GM23248 (cell line): ENCODE measurements around the gene TLK1. TPM values are rescaled to one million over a fixed set of nuclear protein-coding genes. Genes with fewer than 3 reads are reported as not detected.

Source experiments
- DNase-seq: peaks from one replicate; pipeline ENCODE4 v3.0.0-alpha.2; 2015
- H2AFZ ChIP-seq: fragments of 200-600 bp; sonication (generic); 2 replicates; pipeline ENCODE4 v1.6.1; 2016; ENCODE audit warnings: antibody characterized with exemption
- H3F3A ChIP-seq: fragments of 200-600 bp; sonication (generic); 2 replicates; pipeline ENCODE4 v1.6.1; 2016; ENCODE audit warnings: mild to moderate bottlenecking, antibody characterized with exemption, mixed run types; ENCODE audit not compliant: insufficient read depth
- H3K27ac ChIP-seq: fragments of 200-600 bp; sonication (generic); 2 replicates; pipeline ENCODE4 v1.5.1; 2016; ENCODE audit warnings: mild to moderate bottlenecking
- H3K27me3 ChIP-seq: fragments of 200-600 bp; sonication (generic); replicated peaks from 2 replicates; pipeline ENCODE4 v1.6.1; 2016; ENCODE audit warnings: mild to moderate bottlenecking; ENCODE audit not compliant: insufficient read depth
- H3K36me3 ChIP-seq: fragments of 200-600 bp; sonication (generic); 2 replicates; pipeline ENCODE4 v1.6.1; 2016; ENCODE audit warnings: low read depth, mild to moderate bottlenecking
- H3K4me1 ChIP-seq: fragments of 200-600 bp; sonication (generic); 2 replicates; pipeline ENCODE4 v1.6.1; 2016; ENCODE audit warnings: mild to moderate bottlenecking; ENCODE audit not compliant: insufficient read depth
- H3K4me2 ChIP-seq: fragments of 200-600 bp; sonication (generic); one replicate; pipeline ENCODE4 v1.6.1; 2016; ENCODE audit warnings: mild to moderate bottlenecking; ENCODE audit not compliant: unreplicated experiment
- H3K4me3 ChIP-seq: fragments of 200-600 bp; sonication (generic); 2 replicates; pipeline ENCODE4 v1.5.1; 2016; ENCODE audit warnings: mild to moderate bottlenecking
- H3K79me2 ChIP-seq: fragments of 200-600 bp; sonication (generic); 2 replicates; pipeline ENCODE4 v1.6.1; 2016; ENCODE audit warnings: mild to moderate bottlenecking; ENCODE audit not compliant: insufficient read depth
- H3K9ac ChIP-seq: fragments of 200-600 bp; sonication (generic); 2 replicates; pipeline ENCODE4 v1.6.1; 2016; ENCODE audit warnings: mild to moderate bottlenecking
- H3K9me2 ChIP-seq: fragments of 200-600 bp; sonication (generic); 2 replicates; pipeline ENCODE4 v1.6.1; 2016; ENCODE audit warnings: mixed run types, mild to moderate bottlenecking, moderate library complexity; ENCODE audit not compliant: insufficient read depth
- H3K9me3 ChIP-seq: fragments of 200-600 bp; sonication (generic); one replicate; pipeline ENCODE4 v1.6.1; 2017; ENCODE audit warnings: low read depth
- H4K20me1 ChIP-seq: fragments of 200-600 bp; sonication (generic); 2 replicates; pipeline ENCODE4 v1.6.0; 2016; ENCODE audit not compliant: insufficient read depth
- EZH2 ChIP-seq: fragments of 200-600 bp; sonication (generic); IDR thresholded peaks from 2 replicates; pipeline ENCODE4 v1.6.1; 2018; ENCODE audit warnings: antibody characterized with exemption, mild to moderate bottlenecking; ENCODE audit not compliant: insufficient read depth, poor library complexity, severe bottlenecking
- EZH2phosphoT487 ChIP-seq: fragments of 200-600 bp; sonication (generic); IDR thresholded peaks from 2 replicates; pipeline ENCODE4 v1.6.1; 2018; ENCODE audit warnings: antibody characterized with exemption, moderate library complexity, mild to moderate bottlenecking, low read depth; ENCODE audit not compliant: insufficient read depth
- WGBS, 2 experiments: methylation state at CpG; one replicate each; pipeline ENCODE4 v1.1.6; 2015 to 2017; ENCODE audit warnings: low lambda C conversion rate in 2 of 2, low coverage in 1 of 2; ENCODE audit errors: missing lambda C conversion rate in 2 of 2; 5-methylcytosine and 5-hydroxymethylcytosine counted together
- in situ Hi-C: fragments of 300-500 bp; cut with MboI; formaldehyde crosslinking; loops from 2 replicates; pipeline ENCODE4 v1.15.0; 2020
- polyA plus RNA-seq: library from polyadenylated mRNA; unstranded; fragments of >200 nt; fragmentation: Nextera tagmentation; extraction: Ambion mirVana; gene quantifications from 2 replicates; pipeline ENCODE4 v1.2.1, GENCODE V29; 2016
- total RNA-seq: library from RNA; depleted of rRNA; stranded (reverse); fragments of >200 nt; shearing (Covaris generic); gene quantifications from 2 replicates; pipeline ENCODE4 v1.2.3, GENCODE V29; 2014

The TLK1 gene
- total and polyA plus RNA-seq, 2 experiments from 2014 or later, result 9.6 to 25.6 TPM

GRCh38 chr2:171174075-171174474 is 13.4 kb upstream of the TLK1 start:
- in situ Hi-C loops, result loop anchor here (25.0 kb wide), 1 partner anchor 238 kb away; no protein-coding TSS in a partner anchor

GRCh38 chr2:171173087-171173486 is 12.4 kb upstream of the TLK1 start:
- peak; percentile 28 for DNase-seq
- Histone ChIP-seq H3K9me3 (no peaks in the 10 kb centered on the region), H3K27me3 (no peaks in the 10 kb centered on the region), H3K4me1 (no peaks in the 10 kb centered on the region), H2AFZ (no peak overlapping the region), H3K36me3 (no peaks in the 10 kb centered on the region), H3K27ac (no peak overlapping the region), H3K9me2 (no peaks in the 10 kb centered on the region), H3F3A (no peaks in the 10 kb centered on the region), H3K79me2 (no peaks in the 10 kb centered on the region), H4K20me1 (no peaks in the 10 kb centered on the region), H3K4me3 (no peak overlapping the region), H3K4me2 (no peak overlapping the region), H3K9ac (no peak overlapping the region)
- in situ Hi-C loops, result loop anchor here (25.0 kb wide), 1 partner anchor 239 kb away; no protein-coding TSS in a partner anchor
- WGBS, 2 experiments, result 80 to 100% methylated on average over 1 of the region's 1 CpG
- TF ChIP-seq EZH2phosphoT487 (no peak), EZH2 (no peak)

More at GRCh38 chr2:171174075-171174474, 13.4 kb upstream of the TLK1 start:
- Histone ChIP-seq H3K9me3 (no peaks in the 10 kb centered on the region), H3K27ac (no peak overlapping the region), H2AFZ (no peak overlapping the region), H3K9me2 (no peaks in the 10 kb centered on the region), H3F3A (no peaks in the 10 kb centered on the region), H3K4me2 (no peak overlapping the region), H3K4me1 (no peaks in the 10 kb centered on the region), H3K4me3 (no peak overlapping the region), H3K79me2 (no peaks in the 10 kb centered on the region), H3K36me3 (no peaks in the 10 kb centered on the region), H4K20me1 (no peaks in the 10 kb centered on the region), H3K9ac (no peak overlapping the region), H3K27me3 (no peaks in the 10 kb centered on the region)
- no peak for DNase-seq
- no peak for TF ChIP-seq EZH2
- TF ChIP-seq EZH2phosphoT487, result no peak
- WGBS, 2 experiments, result 87 to 92% methylated on average over 2 of the region's 2 CpGs

- Histone ChIP-seq H3K4me2 (no peak overlapping the region), H4K20me1 (no peaks in the 10 kb centered on the region), H2AFZ (no peak overlapping the region), H3K9ac (no peak overlapping the region), H3K36me3 (no peaks in the 10 kb centered on the region), H3K9me2 (no peaks in the 10 kb centered on the region), H3F3A (no peaks in the 10 kb centered on the region), H3K9me3 (no peaks in the 10 kb centered on the region), H3K79me2 (no peaks in the 10 kb centered on the region), H3K4me1 (no peaks in the 10 kb centered on the region), H3K4me3 (no peak overlapping the region), H3K27me3 (no peaks in the 10 kb centered on the region), H3K27ac (no peak overlapping the region)
- in situ Hi-C loops, result loop anchor here (25.0 kb wide), 1 partner anchor 240 kb away; no protein-coding TSS in a partner anchor
- TF ChIP-seq EZH2 (no peak), EZH2phosphoT487 (no peak)
- WGBS, 2 experiments, result 62 to 79% methylated on average over 1 of the region's 1 CpG
- no peak for DNase-seq
Measured at GRCh38 chr2:171171808-171172207, 11.1 kb upstream of the TLK1 start.

- in situ Hi-C loops, result loop anchor here (25.0 kb wide), 1 partner anchor 242 kb away; no protein-coding TSS in a partner anchor
- no peaks in the 10 kb centered on the region for H3F3A ChIP-seq
- TF ChIP-seq EZH2phosphoT487 (no peak), EZH2 (no peak)
Measured at GRCh38 chr2:171169839-171170238, 9.1 kb upstream of the TLK1 start.

GRCh38 chr2:171169333-171169732 is 8.6 kb upstream of the TLK1 start:
- Histone ChIP-seq H3K4me3 (no peak overlapping the region), H3K36me3 (no peaks in the 10 kb centered on the region), H3K27ac (no peak overlapping the region), H2AFZ (no peak overlapping the region), H3K27me3 (no peaks in the 10 kb centered on the region), H4K20me1 (no peaks in the 10 kb centered on the region), H3K79me2 (no peaks in the 10 kb centered on the region), H3K4me2 (no peak overlapping the region), H3K9ac (no peak overlapping the region), H3K9me2 (no peaks in the 10 kb centered on the region), H3F3A (no peaks in the 10 kb centered on the region), H3K9me3 (no peaks in the 10 kb centered on the region), H3K4me1 (no peaks in the 10 kb centered on the region)
- in situ Hi-C loops, result loop anchor here (25.0 kb wide), 1 partner anchor 243 kb away; no protein-coding TSS in a partner anchor
- DNase-seq, result no peak
- WGBS, 2 experiments, result 42 to 43% methylated on average over 2 of the region's 2 CpGs
- no peak for TF ChIP-seq EZH2phosphoT487
- no peak for TF ChIP-seq EZH2

More at GRCh38 chr2:171169839-171170238, 9.1 kb upstream of the TLK1 start:
- Histone ChIP-seq H3K9me3 (no peaks in the 10 kb centered on the region), H4K20me1 (no peaks in the 10 kb centered on the region), H3K9me2 (no peaks in the 10 kb centered on the region), H3K9ac (no peak overlapping the region), H3K4me2 (no peak overlapping the region), H3K36me3 (no peaks in the 10 kb centered on the region), H3K4me3 (no peak overlapping the region), H3K79me2 (no peaks in the 10 kb centered on the region), H2AFZ (no peak overlapping the region), H3K27ac (no peak overlapping the region), H3K27me3 (no peaks in the 10 kb centered on the region), H3K4me1 (no peaks in the 10 kb centered on the region)
- no peak for DNase-seq
